Muscle layer of duodenum (tissue), 2 donors: Measurements from ENCODE around the gene GAS7.

Source experiments
- H3K27ac ChIP-seq: one replicate; pipeline ENCODE4 v1.7.0; 2013; ENCODE audit warnings: mild to moderate bottlenecking, low read length
- H3K27me3 ChIP-seq: one replicate; pipeline ENCODE4 v1.7.0; 2013; ENCODE audit warnings: low read depth, mild to moderate bottlenecking, control low read depth, low read length
- H3K36me3 ChIP-seq, 2 donors: one replicate each; pipeline ENCODE4 v1.7.0; 2013; ENCODE audit warnings: low read length in 2 of 2, control low read depth in 1 of 2, mild to moderate bottlenecking in 1 of 2; ENCODE audit not compliant: insufficient read depth in 2 of 2, control insufficient read depth in 1 of 2
- H3K4me1 ChIP-seq, 2 donors: one replicate each; pipeline ENCODE4 v1.7.0; 2013; ENCODE audit warnings: low read length in 2 of 2, mild to moderate bottlenecking in 2 of 2, control low read depth in 1 of 2, moderate library complexity in 1 of 2; ENCODE audit not compliant: insufficient read depth in 2 of 2, control insufficient read depth in 1 of 2
- H3K4me3 ChIP-seq, 2 donors: one replicate each; pipeline ENCODE4 v1.7.0; 2013; ENCODE audit warnings: low read length in 2 of 2, low read depth in 1 of 2, mild to moderate bottlenecking in 1 of 2
- H3K9me3 ChIP-seq, 2 donors: one replicate each; pipeline ENCODE4 v1.7.0; 2013; ENCODE audit warnings: low read length in 2 of 2, control low read depth in 1 of 2, mild to moderate bottlenecking in 1 of 2; ENCODE audit not compliant: control insufficient read depth in 1 of 2
- donor health status: healthy.

GAS7 gene

DNA sequence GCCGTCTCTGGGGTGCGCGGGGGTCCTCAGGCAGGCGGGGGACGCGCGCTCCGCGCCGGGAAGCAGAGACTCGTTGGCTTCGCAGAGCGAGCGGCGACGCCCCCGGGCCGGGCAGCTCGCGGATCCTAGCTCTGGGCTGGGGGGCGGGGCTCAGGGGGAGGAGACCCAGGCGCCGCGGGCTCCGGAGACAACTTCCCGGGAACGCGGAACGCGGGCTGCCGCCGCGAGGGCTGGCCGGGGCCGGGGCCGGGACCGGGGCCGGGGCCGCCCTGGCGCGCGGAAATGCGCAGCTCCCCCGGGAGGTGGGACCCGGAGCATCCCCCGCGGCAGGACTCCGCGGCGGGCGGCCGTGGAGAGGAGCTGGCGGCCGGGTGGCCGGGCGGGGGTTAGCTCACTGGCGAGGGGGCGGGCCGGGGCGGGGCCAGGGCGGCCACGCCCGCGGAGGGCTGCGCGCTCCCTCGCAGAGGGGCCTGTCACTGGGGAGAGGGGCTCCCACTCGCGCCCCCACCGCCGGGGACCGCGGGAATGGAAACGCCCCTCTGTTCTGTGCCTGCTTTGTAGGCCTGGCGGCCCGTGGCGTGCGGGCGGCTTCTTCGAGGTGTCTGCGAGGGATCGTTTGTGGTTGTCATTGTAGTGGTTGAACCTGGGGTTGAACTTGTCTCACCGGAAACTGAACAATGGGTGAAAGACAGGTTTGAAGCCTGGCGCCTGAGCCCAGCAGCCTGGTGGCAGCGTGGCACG is at the start of gene GAS7:
TSS of gene GAS7 (minus strand) at position 98 of the 741 bp plus-strand sequence.
- Histone ChIP-seq H3K4me1 (peaks cover 4 to 10% of the 10 kb centered on the region in 2 donors), H3K9me3 (peaks cover 6 to 8% of the 10 kb centered on the region in 2 donors), H3K27ac (no peak within 1 kb of the TSS), H3K27me3 (no peaks in the 10 kb centered on the region), H3K36me3 (no peaks in the 10 kb centered on the region), H3K4me3 (peak within 1 kb of the TSS; percentile 61 to 81)

DNA sequence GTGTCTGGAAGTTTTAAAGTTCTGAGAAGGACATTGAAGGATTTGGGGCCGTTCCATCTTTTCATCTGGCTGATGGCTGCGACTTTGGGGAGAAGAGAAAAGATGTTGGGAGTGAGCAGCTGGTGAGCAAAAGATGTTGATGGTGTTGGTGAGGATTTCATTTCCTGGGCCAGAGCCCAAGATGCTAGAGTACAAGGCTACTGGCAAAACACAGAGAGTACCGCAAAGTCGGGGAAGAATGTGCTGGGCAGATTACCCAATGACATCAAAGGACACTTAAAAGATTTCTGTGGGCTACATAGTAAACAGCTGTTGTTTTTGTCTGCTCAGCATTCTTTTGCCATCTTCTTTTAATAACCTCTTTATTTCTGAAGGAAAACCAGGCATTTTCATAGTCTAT is 49.4 kb upstream of the GAS7 start:
- no peaks in the 10 kb centered on the region for H3K27me3 ChIP-seq
- H3K36me3 ChIP-seq: no peaks in the 10 kb centered on the region
- H3K9me3 ChIP-seq: no peaks in the 10 kb centered on the region
- peaks cover 0 to 3% of the 10 kb centered on the region in 2 donors for H3K4me1 ChIP-seq
- no peak overlapping the region for H3K27ac ChIP-seq
- H3K4me3 ChIP-seq: no peak overlapping the region

DNA sequence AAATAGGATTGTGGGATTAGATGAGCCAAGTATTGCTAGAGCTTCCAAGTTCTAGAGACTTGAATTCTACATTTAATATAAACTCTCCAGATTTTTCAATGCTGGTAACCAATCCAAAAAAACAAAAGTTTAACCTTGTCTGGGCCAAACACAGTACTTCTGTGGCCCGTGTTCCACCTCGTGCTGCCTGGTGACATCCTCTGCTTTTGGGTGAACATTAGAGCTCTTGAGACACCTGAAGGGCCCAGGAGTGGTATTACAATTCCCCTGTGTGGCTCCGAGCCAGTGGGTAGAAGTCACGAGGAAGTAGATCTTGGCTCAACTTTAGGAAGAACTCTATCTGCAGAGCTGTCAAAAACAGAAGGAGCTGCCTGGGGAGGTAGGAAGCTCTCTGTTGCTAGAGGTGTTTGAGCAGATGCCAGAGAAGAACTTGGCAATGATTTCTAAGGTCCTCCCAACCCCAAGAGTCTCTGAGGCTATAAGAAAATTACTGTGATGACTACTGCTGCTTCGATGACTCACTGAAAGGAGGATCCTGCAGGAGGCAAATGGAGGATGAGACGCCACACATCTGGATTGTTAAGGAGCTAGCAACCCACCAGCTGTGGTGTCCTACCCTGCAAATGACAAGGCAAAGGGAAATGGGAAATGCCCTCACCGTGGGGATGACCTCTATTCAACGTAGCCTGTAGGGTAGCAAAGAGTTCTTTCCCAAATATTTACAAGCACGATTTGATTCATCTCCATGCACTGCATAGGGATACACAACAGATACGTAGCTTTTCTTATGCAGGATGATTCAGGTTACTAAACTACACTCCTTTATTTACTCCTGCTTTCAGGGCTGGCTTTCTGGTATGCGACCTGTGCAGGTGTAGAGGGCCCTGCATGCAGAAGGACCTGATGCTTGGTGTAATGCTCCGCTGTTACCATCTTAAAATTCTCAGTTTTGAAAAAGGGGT is 45.8 kb upstream of the GAS7 start:
- H3K36me3 ChIP-seq: no peaks in the 10 kb centered on the region
- no peak overlapping the region for H3K27ac ChIP-seq
- H3K4me3 ChIP-seq: no peak overlapping the region
- no peaks in the 10 kb centered on the region for H3K9me3 ChIP-seq
- peaks cover 0 to 3% of the 10 kb centered on the region in 2 donors for H3K4me1 ChIP-seq
- no peaks in the 10 kb centered on the region for H3K27me3 ChIP-seq

DNA sequence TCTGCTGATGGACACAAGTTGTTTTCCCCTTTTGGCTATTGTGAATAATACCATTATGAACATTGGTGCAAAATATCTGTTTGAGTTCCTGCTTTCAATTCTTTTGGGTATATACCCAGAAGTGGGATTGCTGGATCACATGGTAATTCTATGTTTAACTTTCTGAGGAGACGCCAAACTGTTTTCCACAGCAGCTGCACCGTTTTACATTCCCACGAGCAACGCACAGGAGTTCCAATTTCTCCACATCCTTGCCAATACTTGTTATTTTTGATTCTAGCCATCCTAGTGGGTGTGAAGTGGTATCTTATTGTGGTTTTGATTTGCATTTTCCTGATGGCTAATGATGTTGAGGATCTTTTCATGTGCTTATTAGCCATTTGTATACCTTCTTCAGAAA is 43.4 kb upstream of the GAS7 start:
- H3K4me3 ChIP-seq: no peak overlapping the region
- H3K4me1 ChIP-seq: peaks cover 0 to 3% of the 10 kb centered on the region in 2 donors
- no peaks in the 10 kb centered on the region for H3K9me3 ChIP-seq
- H3K36me3 ChIP-seq: no peaks in the 10 kb centered on the region
- H3K27me3 ChIP-seq: no peaks in the 10 kb centered on the region
- H3K27ac ChIP-seq: no peak overlapping the region

DNA sequence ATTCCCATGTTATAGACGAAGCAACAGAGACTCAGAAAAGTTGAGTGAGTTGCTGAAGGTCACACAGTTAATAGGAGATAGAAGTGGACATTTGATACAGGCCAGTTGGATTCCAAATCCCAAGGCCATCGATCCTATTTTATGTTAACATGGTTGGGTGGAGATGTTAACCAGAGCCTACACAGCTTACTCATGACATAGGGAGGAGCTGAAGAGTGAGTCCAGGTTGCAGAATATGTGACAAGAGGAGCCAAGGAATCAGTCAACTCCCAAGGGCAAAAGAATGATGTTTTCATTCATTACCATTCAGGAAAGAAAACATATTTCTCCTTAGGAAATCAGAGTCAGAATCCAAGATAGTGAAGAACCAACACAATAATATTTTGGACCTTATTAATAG is 40.3 kb upstream of the GAS7 start:
- no peak overlapping the region for H3K4me3 ChIP-seq
- H3K36me3 ChIP-seq: no peaks in the 10 kb centered on the region
- no peaks in the 10 kb centered on the region for H3K9me3 ChIP-seq
- H3K27ac ChIP-seq: no peak overlapping the region
- H3K27me3 ChIP-seq: no peaks in the 10 kb centered on the region
- H3K4me1 ChIP-seq: peaks cover 0 to 1% of the 10 kb centered on the region in 2 donors

DNA sequence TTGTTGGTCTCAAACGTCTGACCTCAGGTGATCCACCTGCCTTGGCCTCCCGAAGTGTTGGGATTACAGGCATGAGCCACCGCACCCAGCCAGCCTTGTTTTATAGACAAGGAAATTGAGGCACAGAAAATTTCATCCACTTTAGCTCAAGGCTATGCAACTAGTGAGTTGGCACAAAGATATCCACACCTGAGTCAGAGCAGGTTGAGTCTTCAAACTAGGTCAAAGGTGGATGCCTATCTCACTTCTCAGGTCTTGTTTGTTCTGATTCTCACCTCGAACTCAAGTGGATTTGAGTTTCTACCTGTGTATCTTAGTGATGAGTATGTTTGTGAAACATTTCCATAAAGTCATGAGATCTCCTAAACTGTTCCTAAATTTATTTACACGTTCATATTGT is 35.6 kb upstream of the GAS7 start:
- no peaks in the 10 kb centered on the region for H3K36me3 ChIP-seq
- H3K9me3 ChIP-seq: no peaks in the 10 kb centered on the region
- H3K4me3 ChIP-seq: no peak overlapping the region
- no peak overlapping the region for H3K27ac ChIP-seq
- no peaks in the 10 kb centered on the region for H3K4me1 ChIP-seq
- no peaks in the 10 kb centered on the region for H3K27me3 ChIP-seq

DNA sequence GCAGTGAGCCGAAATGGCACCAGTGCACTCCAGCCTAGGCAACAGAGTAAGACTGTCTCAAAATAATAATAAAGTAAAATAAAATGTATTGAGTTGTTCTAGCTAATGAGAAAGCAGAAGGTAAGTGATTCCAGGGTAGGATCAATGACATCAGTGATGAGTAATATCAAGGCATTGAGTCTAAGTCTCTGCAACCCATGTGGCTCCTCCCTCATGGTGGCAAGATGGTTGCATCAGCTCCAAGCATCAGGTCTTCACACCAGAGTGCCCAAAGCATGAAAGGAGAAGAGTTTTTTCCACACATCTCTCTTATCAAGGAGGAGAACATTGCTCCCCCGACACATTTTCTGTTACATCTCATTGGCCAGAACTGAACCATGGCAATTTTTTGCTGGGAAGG is 34.8 kb upstream of the GAS7 start:
- Histone ChIP-seq H3K36me3 (no peaks in the 10 kb centered on the region), H3K9me3 (no peaks in the 10 kb centered on the region), H3K27me3 (no peaks in the 10 kb centered on the region), H3K4me3 (no peak overlapping the region), H3K4me1 (no peaks in the 10 kb centered on the region), H3K27ac (no peak overlapping the region)

DNA sequence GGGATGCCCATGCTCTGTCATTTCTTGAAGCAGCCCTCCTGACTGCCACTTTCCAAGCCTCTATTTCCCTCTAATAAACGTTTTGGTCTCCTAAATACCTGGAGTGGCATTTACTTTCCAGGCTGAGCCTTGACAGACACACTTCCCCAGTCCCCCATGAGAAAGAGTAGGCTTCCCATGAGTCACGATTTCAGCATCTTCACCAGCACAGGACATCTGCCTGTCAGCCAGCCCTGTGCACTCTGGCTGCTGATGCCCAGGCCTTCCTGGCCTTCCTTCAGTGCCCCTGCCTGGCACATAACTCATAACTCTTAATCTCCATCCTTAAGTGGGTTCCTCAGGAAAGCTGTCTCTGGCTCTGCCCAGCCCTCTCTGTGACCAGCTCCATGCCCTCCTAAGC is 30.8 kb upstream of the GAS7 start:
- H3K27ac ChIP-seq: no peak overlapping the region
- H3K9me3 ChIP-seq: no peaks in the 10 kb centered on the region
- no peaks in the 10 kb centered on the region for H3K27me3 ChIP-seq
- H3K36me3 ChIP-seq: no peaks in the 10 kb centered on the region
- H3K4me1 ChIP-seq: no peaks in the 10 kb centered on the region
- no peak overlapping the region for H3K4me3 ChIP-seq

DNA sequence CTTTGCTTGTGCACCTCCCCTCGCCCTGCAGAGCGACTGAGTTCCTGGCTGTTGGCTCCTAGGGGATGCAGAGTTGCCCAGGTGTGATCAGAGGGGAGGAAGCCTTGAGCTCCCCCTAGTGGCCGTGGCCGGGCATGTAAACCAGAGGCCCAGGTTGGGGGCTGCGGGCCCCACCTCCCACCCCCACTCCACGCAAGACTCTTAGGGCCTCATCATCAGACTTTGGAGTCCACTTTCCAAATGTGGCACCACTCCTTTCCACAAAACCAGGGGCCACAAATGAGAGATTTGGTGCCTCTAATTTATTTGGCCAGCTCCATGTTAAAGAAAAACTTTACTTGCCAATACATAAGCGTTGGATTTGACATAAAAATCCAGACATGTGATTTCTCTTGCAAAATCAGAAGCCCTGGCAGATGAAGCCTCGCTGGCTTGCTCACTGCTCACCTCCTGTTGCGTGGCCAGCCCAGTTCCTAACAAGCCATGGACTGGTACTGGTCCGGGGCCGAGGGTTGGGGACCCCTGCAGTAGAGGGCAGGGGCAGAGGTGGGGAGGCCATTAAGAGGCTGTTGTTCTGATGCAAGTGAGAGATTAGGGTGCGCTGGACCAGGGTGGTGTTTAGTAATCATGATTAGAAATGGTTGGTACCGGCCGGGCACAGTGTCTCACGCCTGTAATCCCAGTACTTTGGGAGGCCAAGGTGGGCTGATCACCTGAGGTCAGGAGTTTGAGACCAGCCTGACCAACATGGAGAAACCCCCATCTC is 28.7 kb upstream of the GAS7 start:
- no peak overlapping the region for H3K27ac ChIP-seq

DNA sequence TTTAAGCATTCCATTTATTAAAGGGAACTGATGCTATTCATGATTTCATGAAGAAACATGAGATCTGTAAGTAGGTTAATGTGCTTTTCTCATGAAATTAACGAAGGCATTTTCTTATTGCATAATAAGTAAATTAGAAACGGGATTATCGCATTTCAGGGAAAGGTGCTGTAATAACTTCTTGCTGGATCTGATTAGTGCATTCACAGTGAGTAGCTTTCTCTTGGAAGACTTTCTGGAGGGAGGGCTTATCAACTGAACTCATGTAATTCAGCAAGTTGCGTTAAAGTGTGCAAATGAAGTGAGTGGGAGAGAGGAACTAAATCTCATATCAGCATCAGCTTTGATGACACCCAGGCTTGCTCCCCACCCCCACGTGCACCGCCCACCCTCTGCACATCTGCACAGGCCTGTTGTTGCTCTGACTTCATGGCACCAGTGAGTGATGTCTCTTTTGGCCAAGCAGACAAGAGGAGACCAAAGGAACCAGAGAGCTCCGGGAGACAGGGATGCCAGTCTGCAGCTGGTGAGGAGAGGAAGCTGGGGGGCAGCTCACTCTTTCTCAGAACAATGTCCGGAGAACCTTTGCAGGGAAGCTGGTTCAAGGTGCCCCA is 26.3 kb upstream of the GAS7 start:
- H3K27me3 ChIP-seq: no peaks in the 10 kb centered on the region
- no peak overlapping the region for H3K4me3 ChIP-seq
- no peaks in the 10 kb centered on the region for H3K9me3 ChIP-seq
- no peaks in the 10 kb centered on the region for H3K36me3 ChIP-seq
- no peaks in the 10 kb centered on the region for H3K4me1 ChIP-seq
- H3K27ac ChIP-seq: no peak overlapping the region

More for the DNA sequence above, 28.7 kb upstream of the GAS7 start:
- no peaks in the 10 kb centered on the region for H3K4me1 ChIP-seq
- no peaks in the 10 kb centered on the region for H3K9me3 ChIP-seq
- H3K36me3 ChIP-seq: no peaks in the 10 kb centered on the region
- H3K27me3 ChIP-seq: no peaks in the 10 kb centered on the region
- H3K4me3 ChIP-seq: no peak overlapping the region

DNA sequence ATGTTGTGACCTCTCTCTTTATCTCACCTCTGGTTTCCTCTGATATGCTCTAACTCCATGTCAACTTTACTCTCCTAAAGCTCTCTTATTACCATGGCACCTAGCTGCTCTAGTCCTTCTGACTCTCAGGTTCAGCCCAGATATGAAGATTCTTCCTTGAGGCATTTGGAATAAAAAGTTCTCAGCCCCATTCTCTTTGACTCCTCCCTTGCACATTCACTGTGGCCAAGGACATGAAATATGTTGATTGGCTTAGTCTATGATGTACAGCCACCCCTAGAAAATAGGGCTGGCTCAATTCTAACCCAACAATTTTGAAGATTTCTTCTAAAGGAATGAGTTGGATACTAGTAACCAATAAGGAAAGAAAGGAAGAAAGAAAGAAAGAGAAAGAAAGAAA is 20.8 kb upstream of the GAS7 start:
- Histone ChIP-seq H3K27ac (no peak overlapping the region), H3K4me1 (no peaks in the 10 kb centered on the region), H3K27me3 (no peaks in the 10 kb centered on the region), H3K9me3 (no peaks in the 10 kb centered on the region), H3K36me3 (no peaks in the 10 kb centered on the region), H3K4me3 (no peak overlapping the region)
